Neural crest cell (in vitro differentiated cells): ENCODE results near the gene DHX40. TPM values are rescaled to one million over a fixed set of nuclear protein-coding genes. Genes with fewer than 3 reads are reported as not detected.
A peak's percentile ranks its signal among the peaks of the same experiment; 100 is the strongest.

ENCODE experiments used
- DNase-seq: peaks from one replicate; pipeline ENCODE4 v3.0.0; 2021; ENCODE audit warnings: low read depth, mixed read lengths, low spot score
- H3K27ac Mint-ChIP-seq: one replicate; pipeline ENCODE4 v1.8.0; 2021; ENCODE audit warnings: mild to moderate bottlenecking, mixed read lengths; ENCODE audit not compliant: unreplicated experiment
- H3K27me3 Mint-ChIP-seq: 2 replicates; pipeline ENCODE4 v1.8.0; 2021; ENCODE audit warnings: low read depth, mild to moderate bottlenecking, mixed read lengths
- H3K36me3 Mint-ChIP-seq: 2 replicates; pipeline ENCODE4 v1.8.0; 2021; ENCODE audit warnings: low read depth, mild to moderate bottlenecking, mixed read lengths
- H3K4me1 Mint-ChIP-seq: 2 replicates; pipeline ENCODE4 v1.8.0; 2021; ENCODE audit warnings: mixed read lengths
- H3K4me3 Mint-ChIP-seq: one replicate; pipeline ENCODE4 v1.8.0; 2021; ENCODE audit warnings: mild to moderate bottlenecking, mixed read lengths
- H3K9me3 Mint-ChIP-seq: 2 replicates; pipeline ENCODE4 v1.8.0; 2021; ENCODE audit warnings: mixed read lengths
- total RNA-seq: library from RNA; stranded (reverse); gene quantifications from 2 replicates; pipeline ENCODE4 v1.2.1, GENCODE V29; 2021
- TF ChIP-seq, protein P1 (sequence below): fragments of 200-600 bp; sonication (generic); conservative IDR thresholded peaks from 2 replicates; pipeline ENCODE4 v1.5.0; 2021; ENCODE audit warnings: antibody characterized with exemption, mild to moderate bottlenecking

DHX40 gene
- total RNA-seq, 1 donor from 2014 or later, result 54.0 TPM

DNA sequence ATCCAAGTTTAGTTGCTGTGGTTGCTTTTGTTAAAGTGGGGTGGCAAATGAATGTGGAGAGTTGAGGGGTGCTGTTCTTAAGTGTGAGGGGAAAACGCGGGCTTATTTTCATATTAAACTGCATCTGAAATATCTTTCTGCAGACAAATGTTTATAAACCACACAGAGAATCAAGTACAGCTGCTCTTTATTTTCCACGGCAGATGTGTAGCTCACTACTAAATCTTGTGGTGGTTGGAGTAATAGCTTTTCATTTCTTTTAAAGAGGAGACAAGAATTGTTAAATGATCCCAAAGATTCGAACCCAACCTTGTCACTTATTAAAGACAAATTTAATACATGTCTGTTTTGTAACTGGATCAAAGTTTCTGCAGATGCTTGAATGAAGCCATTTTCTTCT lies 56.4 kb downstream of the DHX40 start:
- H3K4me3 Mint-ChIP-seq, result peak overlapping the region; percentile 95
- no peaks in the 10 kb centered on the region for H3K27me3 Mint-ChIP-seq
- TF ChIP-seq, protein P1, sequence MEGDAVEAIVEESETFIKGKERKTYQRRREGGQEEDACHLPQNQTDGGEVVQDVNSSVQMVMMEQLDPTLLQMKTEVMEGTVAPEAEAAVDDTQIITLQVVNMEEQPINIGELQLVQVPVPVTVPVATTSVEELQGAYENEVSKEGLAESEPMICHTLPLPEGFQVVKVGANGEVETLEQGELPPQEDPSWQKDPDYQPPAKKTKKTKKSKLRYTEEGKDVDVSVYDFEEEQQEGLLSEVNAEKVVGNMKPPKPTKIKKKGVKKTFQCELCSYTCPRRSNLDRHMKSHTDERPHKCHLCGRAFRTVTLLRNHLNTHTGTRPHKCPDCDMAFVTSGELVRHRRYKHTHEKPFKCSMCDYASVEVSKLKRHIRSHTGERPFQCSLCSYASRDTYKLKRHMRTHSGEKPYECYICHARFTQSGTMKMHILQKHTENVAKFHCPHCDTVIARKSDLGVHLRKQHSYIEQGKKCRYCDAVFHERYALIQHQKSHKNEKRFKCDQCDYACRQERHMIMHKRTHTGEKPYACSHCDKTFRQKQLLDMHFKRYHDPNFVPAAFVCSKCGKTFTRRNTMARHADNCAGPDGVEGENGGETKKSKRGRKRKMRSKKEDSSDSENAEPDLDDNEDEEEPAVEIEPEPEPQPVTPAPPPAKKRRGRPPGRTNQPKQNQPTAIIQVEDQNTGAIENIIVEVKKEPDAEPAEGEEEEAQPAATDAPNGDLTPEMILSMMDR, result no peak
- no peaks in the 10 kb centered on the region for H3K36me3 Mint-ChIP-seq
- DNase-seq, result no peak
- H3K4me1 Mint-ChIP-seq, result peaks cover 57% of the 10 kb centered on the region
- H3K9me3 Mint-ChIP-seq, result no peaks in the 10 kb centered on the region
- H3K27ac Mint-ChIP-seq, result no peak overlapping the region

DNA sequence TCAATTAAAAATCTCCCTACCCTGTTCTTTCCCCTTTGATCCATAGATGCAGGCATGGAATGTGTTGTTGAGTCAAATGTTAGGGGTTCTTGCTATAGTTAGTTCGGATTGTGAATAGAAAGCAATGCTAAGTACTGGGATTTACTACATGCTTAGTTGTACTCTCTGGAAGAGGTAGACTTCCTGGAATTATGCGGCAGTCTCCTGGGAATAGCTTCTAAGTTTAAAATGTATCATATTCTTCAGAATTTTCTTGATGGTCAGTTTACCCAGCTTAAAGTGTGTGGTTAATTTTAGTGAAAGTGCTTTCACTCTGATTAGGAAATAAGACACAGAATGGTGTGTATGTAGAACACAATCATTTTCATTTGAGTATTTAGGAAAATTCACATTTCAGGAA lies 57.7 kb downstream of the DHX40 start:
- no peaks in the 10 kb centered on the region for H3K9me3 Mint-ChIP-seq
- DNase-seq, result no peak
- no peaks in the 10 kb centered on the region for H3K27me3 Mint-ChIP-seq
- H3K4me3 Mint-ChIP-seq, result peak overlapping the region; percentile 95
- TF ChIP-seq, protein P1, result no peak
- no peak overlapping the region for H3K27ac Mint-ChIP-seq
- no peaks in the 10 kb centered on the region for H3K36me3 Mint-ChIP-seq
- peaks cover 50% of the 10 kb centered on the region for H3K4me1 Mint-ChIP-seq

DNA sequence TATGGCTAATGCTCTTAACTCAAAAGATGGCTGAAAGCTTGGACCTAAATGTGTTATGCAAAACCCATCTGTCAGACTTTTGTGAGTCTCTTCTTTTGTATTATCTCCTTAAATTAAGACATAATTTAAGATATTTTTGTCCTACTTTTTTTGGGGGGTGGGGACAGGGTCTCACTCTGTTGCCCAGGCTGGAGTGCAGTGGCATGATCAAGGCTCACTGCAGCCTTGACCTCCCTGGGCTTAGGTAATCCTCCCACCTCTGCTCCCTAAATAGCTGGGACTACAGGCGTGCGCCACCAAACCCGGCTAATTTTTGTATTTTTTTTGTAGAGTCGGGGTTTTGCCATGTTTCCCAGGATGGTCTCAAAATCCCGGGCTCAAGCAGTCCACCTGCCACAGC lies 61.3 kb downstream of the DHX40 start:
- Mint-ChIP-seq H3K4me3 (no peak overlapping the region), H3K4me1 (peaks cover 32% of the 10 kb centered on the region), H3K36me3 (peaks cover 4% of the 10 kb centered on the region), H3K27ac (no peak overlapping the region), H3K27me3 (no peaks in the 10 kb centered on the region), H3K9me3 (no peaks in the 10 kb centered on the region)
- no peak for DNase-seq
- TF ChIP-seq, protein P1, result no peak

DNA sequence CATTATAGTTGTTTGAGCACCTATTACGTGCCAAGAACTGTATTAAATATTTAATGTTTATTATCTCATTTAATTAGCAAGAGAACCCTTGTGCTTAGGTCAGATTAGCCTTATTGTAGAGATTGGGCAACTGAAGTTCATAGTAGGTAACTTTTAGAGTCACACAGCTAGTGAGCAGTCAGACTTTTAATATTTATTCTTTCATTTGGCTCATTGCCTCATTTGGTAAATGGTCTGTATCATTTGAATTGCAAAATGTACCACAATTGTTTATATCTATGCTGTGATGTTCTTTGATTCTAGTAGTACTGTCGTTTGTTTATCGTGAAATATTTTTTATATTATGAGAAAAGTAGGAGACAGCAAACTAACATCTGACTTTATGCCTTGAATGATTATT lies 61.9 kb downstream of the DHX40 start:
- Mint-ChIP-seq H3K4me3 (no peak overlapping the region), H3K27me3 (no peaks in the 10 kb centered on the region), H3K4me1 (peaks cover 27% of the 10 kb centered on the region), H3K27ac (no peak overlapping the region), H3K9me3 (no peaks in the 10 kb centered on the region), H3K36me3 (peaks cover 4% of the 10 kb centered on the region)
- no peak for DNase-seq
- TF ChIP-seq, protein P1, result no peak

DNA sequence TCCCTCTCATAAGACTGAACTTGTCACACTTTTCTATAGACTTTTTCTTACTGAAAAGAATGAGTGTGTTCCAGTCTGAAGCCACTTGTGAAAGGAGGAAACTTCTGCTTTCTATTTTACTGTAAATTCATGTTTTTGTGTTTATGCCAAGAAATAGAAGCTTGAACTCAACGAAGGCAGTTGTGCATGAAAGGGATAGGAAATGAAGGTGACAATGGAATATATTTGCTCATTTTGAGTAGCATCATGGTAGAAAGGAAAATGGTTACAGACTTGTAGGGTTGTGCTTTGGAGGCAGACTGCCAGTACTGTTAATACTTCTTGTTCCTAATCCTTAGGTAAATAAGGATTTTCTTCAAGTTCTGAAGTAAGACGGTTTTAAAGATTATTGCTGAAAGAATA lies 62.4 kb downstream of the DHX40 start:
- Mint-ChIP-seq H3K4me3 (no peak overlapping the region), H3K9me3 (no peaks in the 10 kb centered on the region), H3K4me1 (peaks cover 26% of the 10 kb centered on the region), H3K36me3 (peaks cover 4% of the 10 kb centered on the region), H3K27me3 (no peaks in the 10 kb centered on the region), H3K27ac (no peak overlapping the region)
- TF ChIP-seq, protein P1, result no peak
- no peak for DNase-seq

DNA sequence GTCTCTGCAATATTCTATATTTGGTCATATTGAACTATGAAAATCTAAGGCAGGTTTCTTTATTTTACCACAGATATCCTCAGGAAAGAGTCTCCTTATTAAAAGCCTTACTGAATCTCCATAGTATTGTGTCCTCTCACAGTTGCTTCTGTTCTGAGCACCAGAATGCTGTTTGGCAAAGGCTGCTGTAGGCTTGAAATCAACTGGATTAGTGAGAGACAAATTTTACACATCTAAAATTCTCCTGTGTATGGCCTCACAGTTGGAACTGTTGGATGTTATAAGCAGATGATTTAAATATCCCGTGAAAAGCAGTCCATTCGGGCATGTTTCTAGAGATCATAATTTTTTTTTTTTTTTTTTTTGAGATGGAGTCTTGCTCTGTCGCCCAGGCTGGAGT lies 63.8 kb downstream of the DHX40 start:
- no peak overlapping the region for H3K27ac Mint-ChIP-seq
- no peak overlapping the region for H3K4me3 Mint-ChIP-seq
- H3K36me3 Mint-ChIP-seq, result peaks cover 4% of the 10 kb centered on the region
- H3K9me3 Mint-ChIP-seq, result no peaks in the 10 kb centered on the region
- peaks cover 17% of the 10 kb centered on the region for H3K4me1 Mint-ChIP-seq
- TF ChIP-seq, protein P1, result no peak
- H3K27me3 Mint-ChIP-seq, result no peaks in the 10 kb centered on the region
- DNase-seq, result no peak
